WI38 (cell line): Measurements from ENCODE around the gene KIAA1549.

Experiments
- H3K4me3 ChIP-seq: 2 replicates; pipeline ENCODE4 v1.5.1; 2011; ENCODE audit warnings: low read depth, mild to moderate bottlenecking, control low read depth, low read length
- CTCF ChIP-seq: IDR thresholded peaks from 2 replicates; pipeline ENCODE4 v1.5.1; 2012; ENCODE audit warnings: low read depth, mild to moderate bottlenecking, control low read depth, low read length

Gene KIAA1549

GRCh38 chr7:138865843-138866242 is 115.3 kb downstream of the KIAA1549 start:
- no peak overlapping the region for H3K4me3 ChIP-seq

GRCh38 chr7:138864667-138865066 is 116.5 kb downstream of the KIAA1549 start:
- TF ChIP-seq CTCF = no peak
- H3K4me3 ChIP-seq = no peak overlapping the region

More at GRCh38 chr7:138865843-138866242, 115.3 kb downstream of the KIAA1549 start:
- no peak for TF ChIP-seq CTCF

GRCh38 chr7:138863931-138864330 is 117.3 kb downstream of the KIAA1549 start:
- TF ChIP-seq CTCF = no peak
- no peak overlapping the region for H3K4me3 ChIP-seq

DNA sequence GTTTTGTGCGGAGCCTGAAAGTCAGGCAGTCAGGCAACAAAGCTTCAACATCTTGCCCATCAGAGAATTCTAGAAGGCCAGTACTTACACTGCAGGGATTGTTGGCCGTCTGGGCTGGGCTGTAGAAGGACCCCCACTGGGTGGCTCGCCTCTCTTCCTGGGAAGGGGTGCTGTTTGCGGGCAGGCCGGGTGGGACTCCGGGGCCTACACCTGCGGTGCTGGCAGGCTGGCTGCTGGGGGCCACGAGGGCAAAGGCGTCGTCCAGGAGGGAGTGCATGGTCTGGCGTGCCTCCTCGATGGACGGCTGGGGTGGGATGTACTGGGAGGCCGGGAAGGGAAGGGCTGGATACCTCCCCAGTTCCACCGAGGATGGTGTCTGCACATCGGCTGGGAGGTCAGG is 120.1 kb downstream of the KIAA1549 start:
- no peak overlapping the region for H3K4me3 ChIP-seq
- TF ChIP-seq CTCF = no peak

DNA sequence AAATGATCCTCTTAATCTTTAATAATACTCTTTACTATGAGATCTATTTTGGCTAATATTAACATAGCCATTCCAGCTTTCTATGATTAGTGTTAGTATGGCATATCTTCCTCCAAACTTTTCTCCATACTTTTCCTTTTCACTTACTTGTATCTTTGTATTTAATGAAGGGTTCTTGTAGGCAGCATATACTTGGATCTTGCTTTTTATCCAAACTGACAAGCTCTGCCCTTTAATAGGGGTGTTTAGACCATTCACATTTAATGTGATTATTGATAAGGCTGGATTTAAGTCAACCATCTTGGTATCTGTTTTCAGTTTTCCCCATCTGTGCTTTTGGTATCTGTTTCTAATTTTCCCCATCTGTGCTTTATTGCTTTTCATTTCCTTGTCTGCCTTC is 123.5 kb downstream of the KIAA1549 start:
- H3K4me3 ChIP-seq = no peak overlapping the region
- TF ChIP-seq CTCF = no peak

- no peak for TF ChIP-seq CTCF
- no peak overlapping the region for H3K4me3 ChIP-seq
Measured at GRCh38 chr7:138854115-138854645, 127.0 kb downstream of the KIAA1549 start.

DNA sequence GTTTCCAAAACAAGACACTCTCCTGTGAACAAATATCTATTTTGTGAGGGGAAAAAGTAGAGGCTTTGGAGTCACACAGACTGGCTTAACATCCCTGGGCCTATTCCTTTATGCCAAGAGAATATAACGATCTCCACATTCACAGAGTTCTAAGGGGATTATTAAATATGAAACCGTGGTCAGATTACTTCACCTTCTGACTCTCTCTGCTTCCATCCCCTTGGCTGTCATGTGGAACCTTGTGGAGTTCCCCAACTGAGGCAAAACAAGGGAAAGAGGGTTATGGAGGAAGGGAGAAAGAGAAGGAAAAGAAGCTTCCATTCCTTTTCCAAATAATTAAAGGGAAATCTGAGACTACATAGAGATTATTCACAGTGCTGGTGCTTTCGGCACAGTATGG is 127.7 kb downstream of the KIAA1549 start:
- no peak for TF ChIP-seq CTCF
- H3K4me3 ChIP-seq = no peak overlapping the region
